Fibroblast of lung (primary cell): Measurements from ENCODE around the gene SLC39A6.

Source experiments
- CTCF ChIP-seq, 2 donors: IDR thresholded peaks in 1 of 2; conservative IDR thresholded peaks in 1 of 2; 1 replicate in 1 of 2; 2 replicates in 1 of 2; pipeline ENCODE4 v1.5.1; 2011 to 2012; ENCODE audit warnings: low read length in 2 of 2, control low read depth in 1 of 2, inconsistent platforms in 1 of 2, low read depth in 1 of 2, mild to moderate bottlenecking in 1 of 2
- EZH2 ChIP-seq: IDR thresholded peaks from 2 replicates; pipeline ENCODE4 v1.5.1; 2012; ENCODE audit warnings: low read length, control low read depth, mild to moderate bottlenecking; ENCODE audit errors: missing control alignments

GRCh38 chr18:36157441-36157840, 28.3 kb upstream of the SLC39A6 start:
- no peak for TF ChIP-seq CTCF (conservative IDR thresholded peaks at IDR 0.05 in 1 of 2, IDR thresholded peaks at IDR 0.05 in 1 of 2; ENCODE audit: low read depth in 1 of 2, low read length in 2 of 2)
- no peak for TF ChIP-seq EZH2
